Kidney (tissue), 14 donors: ENCODE data around the gene RGS14. TPM values are rescaled to one million over a fixed set of nuclear protein-coding genes. Genes with fewer than 3 reads are reported as not detected.

Experiments
- DNase-seq, 5 donors: peaks; one replicate each; pipeline ENCODE4 v3.0.0-alpha.2; 2013 to 2020
- FAIRE-seq: peaks from 2 replicates; lab custom pipeline; 2012; peaks lifted over from hg19 to GRCh38; lab: Jason Lieb, UNC
- H3K27ac ChIP-seq, 2 donors: one replicate each; pipeline ENCODE4 v1.7.0; 2013; ENCODE audit warnings: low read depth in 2 of 2, low read length in 2 of 2, inconsistent platforms in 1 of 2
- H3K27me3 ChIP-seq: one replicate; pipeline ENCODE4 v1.7.1; 2013; ENCODE audit warnings: low read length, inconsistent platforms; ENCODE audit not compliant: control insufficient read depth, insufficient read depth
- H3K36me3 ChIP-seq, 3 donors: one replicate each; pipeline versions ENCODE4 v1.7.0 to v1.7.1; 2013; ENCODE audit warnings: low read length in 3 of 3, control low read depth in 1 of 3, inconsistent platforms in 1 of 3; ENCODE audit not compliant: insufficient read depth in 3 of 3, control insufficient read depth in 2 of 3
- H3K4me1 ChIP-seq, 3 donors: one replicate each; pipeline versions ENCODE4 v1.7.0 to v1.7.1; 2013; ENCODE audit warnings: low read length in 3 of 3, inconsistent platforms in 1 of 3, low read depth in 1 of 3; ENCODE audit not compliant: control insufficient read depth in 2 of 3, insufficient read depth in 2 of 3
- H3K4me3 ChIP-seq, 3 donors: one replicate each; pipeline versions ENCODE4 v1.7.0 to v1.8.1; 2013; ENCODE audit warnings: low read length in 3 of 3, control low read depth in 1 of 3, inconsistent platforms in 1 of 3
- H3K9ac ChIP-seq, 3 donors: one replicate each; pipeline versions ENCODE4 v1.7.0 to v1.7.1; 2013; ENCODE audit warnings: low read length in 3 of 3, control low read depth in 1 of 3, inconsistent platforms in 1 of 3
- H3K9me3 ChIP-seq, 3 donors: one replicate each; pipeline versions ENCODE4 v1.7.0 to v1.7.1; 2013; ENCODE audit warnings: low read length in 3 of 3, control low read depth in 1 of 3, inconsistent platforms in 1 of 3; ENCODE audit not compliant: control insufficient read depth in 2 of 3, insufficient read depth in 1 of 3
- intact Hi-C: fragments of 100-400 bp; cut with DNase I; formaldehyde crosslinking; loops from one replicate; pipeline ENCODE4 v1.11.1; 2022
- polyA plus RNA-seq: library from polyadenylated mRNA; stranded (reverse); fragments of 350-450 nt; fragmentation: Illumina TruSeq; extraction: RNeasy Lipid Tissue Mini Kit (QIAGEN cat#74804); gene quantifications from one replicate; pipeline ENCODE4 v1.2.3, GENCODE V29; 2014; ENCODE audit warnings: low read depth, low replicate concordance; ENCODE audit not compliant: insufficient read depth
- total RNA-seq: library from RNA; stranded (reverse); fragmentation: NEBNext Ultra II Directional; extraction: Animal tissue kit (Norgen Biotek cat#: 25700); gene quantifications from one replicate; pipeline ENCODE4 v1.2.1, GENCODE V29; 2021
- TF ChIP-seq, protein P1 (sequence below): IDR thresholded peaks from 3 replicates; pipeline ENCODE4 v1.5.1; 2012; ENCODE audit warnings: mild to moderate bottlenecking, moderate library complexity, borderline replicate concordance; ENCODE audit not compliant: insufficient read depth; ENCODE audit errors: extremely low read depth
- donor health status: control.
- donor health status: control.
- donor health status: control.
- donor health status: control.
- donor health status: control.
- donor health status: DM: yes; HTN: yes; CAD: no.
- donor health status: Normal renal cell carcinoma (clear cell type).

RGS14 gene
- total and polyA plus RNA-seq, 2 donors from 2014 or later, result 28.4 to 56.3 TPM

- peaks cover 0 to 13% (median 0%) of the 10 kb centered on the region in 3 donors for H3K4me1 ChIP-seq
- TF ChIP-seq, protein P1, sequence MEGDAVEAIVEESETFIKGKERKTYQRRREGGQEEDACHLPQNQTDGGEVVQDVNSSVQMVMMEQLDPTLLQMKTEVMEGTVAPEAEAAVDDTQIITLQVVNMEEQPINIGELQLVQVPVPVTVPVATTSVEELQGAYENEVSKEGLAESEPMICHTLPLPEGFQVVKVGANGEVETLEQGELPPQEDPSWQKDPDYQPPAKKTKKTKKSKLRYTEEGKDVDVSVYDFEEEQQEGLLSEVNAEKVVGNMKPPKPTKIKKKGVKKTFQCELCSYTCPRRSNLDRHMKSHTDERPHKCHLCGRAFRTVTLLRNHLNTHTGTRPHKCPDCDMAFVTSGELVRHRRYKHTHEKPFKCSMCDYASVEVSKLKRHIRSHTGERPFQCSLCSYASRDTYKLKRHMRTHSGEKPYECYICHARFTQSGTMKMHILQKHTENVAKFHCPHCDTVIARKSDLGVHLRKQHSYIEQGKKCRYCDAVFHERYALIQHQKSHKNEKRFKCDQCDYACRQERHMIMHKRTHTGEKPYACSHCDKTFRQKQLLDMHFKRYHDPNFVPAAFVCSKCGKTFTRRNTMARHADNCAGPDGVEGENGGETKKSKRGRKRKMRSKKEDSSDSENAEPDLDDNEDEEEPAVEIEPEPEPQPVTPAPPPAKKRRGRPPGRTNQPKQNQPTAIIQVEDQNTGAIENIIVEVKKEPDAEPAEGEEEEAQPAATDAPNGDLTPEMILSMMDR, result peak; percentile 75
- intact Hi-C loops, result no loop called here
- H3K9ac ChIP-seq, result no peak overlapping the region
- FAIRE-seq (no peak), DNase-seq (peak; percentile 74 to 80 (median 75))
- H3K27ac ChIP-seq, result no peak overlapping the region
- H3K36me3 ChIP-seq, result peaks cover 0 to 13% (median 9%) of the 10 kb centered on the region in 3 donors
- H3K9me3 ChIP-seq, result no peaks in the 10 kb centered on the region
- no peaks in the 10 kb centered on the region for H3K27me3 ChIP-seq
- no peak overlapping the region for H3K4me3 ChIP-seq
Observed at GRCh38 chr5:177309351-177310191, 48.2 kb upstream of the RGS14 start.

GRCh38 chr5:177310332-177310731, 47.4 kb upstream of the RGS14 start:
- DNase-seq, result peak in 1 of 5 donors; percentile 75
- Histone ChIP-seq H3K4me3 (no peak overlapping the region), H3K9me3 (no peaks in the 10 kb centered on the region), H3K9ac (no peak overlapping the region), H3K4me1 (peaks cover 0 to 11% (median 0%) of the 10 kb centered on the region in 3 donors), H3K27ac (no peak overlapping the region), H3K36me3 (peaks cover 0 to 13% (median 9%) of the 10 kb centered on the region in 3 donors), H3K27me3 (no peaks in the 10 kb centered on the region)
- TF ChIP-seq, protein P1, result no peak
- intact Hi-C loops, result no loop called here
- no peak for FAIRE-seq

DNA sequence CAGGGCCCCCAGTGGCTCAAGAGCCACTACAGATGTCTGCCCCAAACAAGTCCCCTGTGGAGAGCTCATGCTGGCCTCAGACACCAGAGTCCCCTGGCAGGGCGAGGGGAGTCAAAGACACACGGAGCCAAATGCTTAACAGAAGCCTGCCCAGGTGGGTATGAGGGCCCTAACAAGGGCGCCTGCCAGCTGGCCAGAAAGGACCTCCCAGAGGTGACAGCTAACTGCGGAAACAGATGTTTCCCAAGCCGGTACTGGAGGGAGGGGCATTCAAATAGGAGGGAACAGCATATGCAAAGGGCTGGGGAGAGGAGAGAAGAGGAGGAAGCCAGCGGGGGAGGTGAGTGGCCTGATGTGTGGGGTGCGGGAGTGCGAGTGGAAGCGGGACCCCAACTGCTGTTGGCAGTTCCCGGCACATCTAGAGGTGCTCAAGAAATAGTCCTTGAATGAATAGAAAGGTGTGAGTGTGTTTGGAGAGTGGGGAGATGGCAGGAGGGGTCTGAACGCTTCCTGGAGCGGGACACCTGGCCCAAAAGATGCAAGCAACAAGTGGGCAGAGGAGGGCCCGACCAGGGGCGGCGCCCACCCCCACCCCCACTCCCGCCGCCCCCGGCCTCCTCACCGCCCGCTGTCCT, 46.9 kb upstream of the RGS14 start:
- TF ChIP-seq, protein P1, result no peak
- Histone ChIP-seq H3K4me3 (peak overlapping the region in 1 of 3 donors; percentile 44), H3K9me3 (no peaks in the 10 kb centered on the region), H3K27ac (no peak overlapping the region), H3K9ac (no peak overlapping the region), H3K27me3 (no peaks in the 10 kb centered on the region), H3K4me1 (peaks cover 0 to 11% (median 0%) of the 10 kb centered on the region in 3 donors), H3K36me3 (peaks cover 0 to 9% (median 4%) of the 10 kb centered on the region in 3 donors)
- intact Hi-C loops, result no loop called here
- FAIRE-seq, result no peak
- peak; percentile 22 to 69 (median 51) for DNase-seq
